GM19452 (cell line): ENCODE data around the gene MTCL1.

Experiments
- ATAC-seq: cut with Tn5 transposase; IDR thresholded peaks from one replicate; pipeline ENCODE4 v1.9.1; 2021; ENCODE audit not compliant: unreplicated experiment

MTCL1 gene

GRCh38 chr18:8856212-8856611 is 150.9 kb downstream of the MTCL1 start:
- ATAC-seq = no peak

GRCh38 chr18:8856769-8857393 is 151.5 kb downstream of the MTCL1 start:
- ATAC-seq = no peak

GRCh38 chr18:8857806-8858205 is 152.4 kb downstream of the MTCL1 start:
- ATAC-seq = no peak

- ATAC-seq = no peak
Observed at GRCh38 chr18:8858888-8859511, 153.6 kb downstream of the MTCL1 start.

DNA sequence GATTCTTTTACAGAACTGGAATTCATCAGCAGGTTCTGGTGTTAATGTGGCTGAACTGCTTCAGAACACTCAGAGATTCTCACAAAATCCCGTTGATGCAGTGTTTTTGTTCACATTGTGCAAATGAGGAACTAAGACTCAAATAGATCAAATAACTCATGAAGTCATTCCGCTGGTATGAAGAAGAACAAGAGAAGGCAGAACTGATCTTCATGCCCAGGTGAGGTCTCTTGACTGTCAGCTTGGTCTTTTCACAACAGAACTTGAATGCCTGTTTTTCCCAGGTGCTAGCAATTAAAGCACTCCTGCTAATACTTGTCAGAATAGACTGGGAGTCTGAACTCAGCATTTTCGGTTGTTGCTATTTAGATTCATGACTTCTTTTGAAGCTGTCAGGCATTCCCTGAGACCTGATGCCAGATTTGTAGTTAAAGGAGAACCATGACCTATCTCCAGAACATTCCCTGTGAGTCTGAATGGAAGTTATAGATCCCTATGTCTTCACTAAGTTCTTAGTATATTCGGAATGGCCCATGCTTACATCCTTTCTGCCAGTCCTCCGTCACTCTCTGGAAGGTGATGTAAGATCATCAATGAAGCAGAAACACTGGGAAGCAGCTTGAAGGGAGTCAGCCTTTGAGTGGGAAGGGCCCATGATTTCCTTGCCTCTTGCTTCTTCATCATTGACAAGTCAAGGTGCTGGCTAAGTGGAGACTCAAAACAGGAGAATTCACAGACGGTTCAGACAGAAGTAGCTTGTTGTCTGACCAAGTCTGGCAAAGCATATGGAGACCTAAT is 155.7 kb downstream of the MTCL1 start:
- no peak for ATAC-seq

DNA sequence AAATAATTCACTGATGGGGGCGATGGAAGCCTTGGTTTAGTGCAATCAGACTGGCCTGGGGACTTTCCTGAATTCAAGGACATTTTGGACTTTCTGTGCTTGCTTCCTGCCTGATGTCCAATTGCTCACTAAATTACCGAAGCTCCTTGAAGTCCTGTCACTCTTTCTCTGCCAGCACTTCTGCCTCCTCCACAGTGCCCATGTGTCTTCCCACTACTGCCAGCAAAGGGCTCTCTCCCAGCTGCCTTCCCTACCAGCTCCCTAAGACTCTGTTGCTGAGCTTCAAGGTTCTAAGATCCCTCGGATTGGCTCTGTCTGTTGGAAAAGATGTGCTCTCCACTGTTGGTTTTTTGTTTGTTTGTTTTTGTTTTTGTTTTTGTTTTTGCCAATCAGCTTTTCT is 158.1 kb downstream of the MTCL1 start:
- no peak for ATAC-seq

GRCh38 chr18:8865934-8866333 is 160.6 kb downstream of the MTCL1 start:
- no peak for ATAC-seq

DNA sequence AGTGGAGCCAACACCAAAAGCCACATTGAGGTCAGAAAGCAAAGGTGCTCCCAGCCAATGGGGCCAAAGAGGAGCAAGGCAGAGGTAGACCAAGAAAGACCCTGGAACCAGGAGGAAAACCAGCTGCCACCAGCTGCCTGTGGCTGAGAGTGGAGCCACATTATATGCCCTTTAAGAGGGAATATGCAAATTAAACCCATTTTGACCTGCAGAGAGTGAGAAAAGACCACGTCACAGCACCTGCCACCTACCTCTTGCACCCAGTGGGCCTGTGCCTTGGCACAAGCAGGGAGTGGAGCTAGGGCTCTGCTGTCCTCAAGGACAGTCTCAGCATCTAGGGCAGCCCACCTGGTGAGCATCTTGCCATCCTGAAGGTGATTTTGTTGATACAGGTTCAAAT is 161.3 kb downstream of the MTCL1 start:
- no peak for ATAC-seq

GRCh38 chr18:8868276-8868675 is 162.9 kb downstream of the MTCL1 start:
- ATAC-seq = no peak

DNA sequence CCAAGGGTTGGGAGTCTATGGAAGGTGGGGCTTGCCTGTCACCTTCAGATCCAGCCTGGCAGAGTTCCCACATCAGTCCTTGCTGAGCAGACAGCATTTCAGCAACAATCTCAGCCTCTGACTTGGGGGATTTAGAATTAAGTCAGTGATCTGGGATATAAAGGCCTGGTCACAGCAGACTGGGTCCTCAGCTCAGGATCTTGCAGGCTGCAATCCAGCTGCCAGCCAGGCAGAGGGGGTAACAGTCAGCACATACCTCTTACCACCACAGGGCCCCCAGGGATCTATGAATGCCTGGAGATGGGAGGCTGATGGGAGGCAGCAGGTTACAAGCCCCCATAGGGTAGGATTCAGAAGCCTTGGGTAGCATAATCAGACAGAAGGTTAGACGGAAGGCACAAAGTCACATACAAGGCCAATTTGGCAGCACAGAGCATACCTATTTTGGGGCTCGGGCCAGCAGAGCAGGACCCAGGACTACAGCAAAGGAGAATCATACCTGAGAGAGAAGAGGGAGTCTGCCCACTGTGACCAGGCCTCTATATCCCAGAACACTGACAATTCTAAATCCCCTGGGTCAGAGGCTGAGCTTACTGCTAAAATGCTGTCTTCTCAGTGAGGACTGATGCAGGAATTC is 163.5 kb downstream of the MTCL1 start:
- ATAC-seq = no peak

DNA sequence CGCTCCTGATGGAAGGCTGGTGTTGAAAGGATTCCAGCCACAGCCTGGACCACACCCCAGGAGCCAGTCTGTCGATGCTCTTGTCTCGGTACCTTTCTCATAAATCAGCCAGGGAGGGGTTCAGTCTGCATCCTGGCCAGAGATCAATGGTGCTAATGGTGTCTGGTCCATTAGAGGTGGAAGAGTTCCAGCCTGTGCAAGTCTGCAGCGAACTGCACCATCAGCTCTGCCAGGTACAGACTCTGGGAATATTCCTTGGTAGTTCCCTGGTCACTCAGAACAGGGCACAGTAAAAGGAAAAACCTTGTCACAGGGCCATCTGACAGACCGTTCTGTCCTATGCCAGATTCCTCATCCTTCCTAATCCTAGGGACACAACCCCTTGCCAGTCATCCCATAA is 164.3 kb downstream of the MTCL1 start:
- ATAC-seq = no peak

GRCh38 chr18:8870528-8870927 is 165.2 kb downstream of the MTCL1 start:
- no peak for ATAC-seq

DNA sequence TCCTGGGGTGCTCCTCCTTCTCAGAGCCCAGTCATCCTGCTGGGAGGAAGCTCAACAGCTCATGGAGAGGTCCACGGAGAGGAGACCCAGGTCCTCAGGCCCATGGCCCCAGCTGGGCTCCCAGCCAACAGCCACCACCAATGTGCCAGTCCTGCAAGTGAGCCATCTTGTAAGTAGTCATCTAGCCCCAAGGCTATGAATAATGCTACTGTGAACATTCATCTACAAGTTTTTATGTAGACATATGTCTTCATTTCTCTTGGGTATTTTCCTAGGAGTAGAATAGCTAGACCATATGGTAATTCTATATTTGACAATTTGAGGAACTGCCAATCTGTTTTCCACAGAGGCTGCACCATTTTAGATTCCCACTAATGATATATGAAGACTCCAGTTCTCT is 166.1 kb downstream of the MTCL1 start:
- ATAC-seq = no peak

- no peak for ATAC-seq
Observed at GRCh38 chr18:8874872-8875271, 169.5 kb downstream of the MTCL1 start.

DNA sequence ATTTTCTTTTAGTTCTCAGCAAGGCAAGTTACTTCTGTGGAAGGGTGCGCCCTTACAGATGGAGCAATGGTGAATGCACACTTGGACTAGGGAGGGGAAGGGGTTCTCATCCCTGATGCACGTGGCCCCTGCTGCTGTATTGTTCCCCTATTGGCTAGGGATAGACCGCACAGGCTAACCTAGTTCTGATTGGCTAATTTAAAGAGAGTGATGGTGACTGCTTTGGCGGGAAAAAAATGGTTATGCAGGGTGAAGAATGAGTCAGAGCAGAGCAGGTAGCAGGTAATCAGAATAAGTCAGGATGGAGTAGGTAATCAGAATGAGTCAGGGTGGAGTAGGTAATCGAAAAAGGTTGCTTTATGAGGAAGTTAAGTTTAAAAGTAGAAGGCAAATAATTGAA is 171.5 kb downstream of the MTCL1 start:
- no peak for ATAC-seq

- ATAC-seq = no peak
Observed at GRCh38 chr18:8881103-8881502, 175.7 kb downstream of the MTCL1 start.
